ENCODE measurements around the gene GRK6.
A peak's percentile ranks its signal among the peaks of the same experiment; 100 is the strongest.

GRK6 gene

GRCh38 chr5:177472460-177473442 lies 46.3 kb downstream of the GRK6 start (continued):
- TF ChIP-seq ZNF274 (IDR thresholded peaks at IDR 0.05; ENCODE audit: low read length): no peak
- TF ChIP-seq ZNF274 (tag by site-specific recombination; IDR thresholded peaks at IDR 0.05; ENCODE audit: borderline replicate concordance): no peak
- TF ChIP-seq ZNF239 (tag by site-specific recombination; IDR thresholded peaks at IDR 0.05): no peak
- TF ChIP-seq SP2 (tag by site-specific recombination; IDR thresholded peaks at IDR 0.05): peak; percentile 35; the same call in 1 of the 2 replicates
- TF ChIP-seq PATZ1 (tag by site-specific recombination; IDR thresholded peaks at IDR 0.05): peak; percentile 93
- no peak for TF ChIP-seq ZFP69B (tag by site-specific recombination; IDR thresholded peaks at IDR 0.05)
- peak; percentile 44; the same call in 1 of the 2 replicates for TF ChIP-seq KLF8 (tag by site-specific recombination; IDR thresholded peaks at IDR 0.05)
- TF ChIP-seq PRDM6 (tag by site-specific recombination; IDR thresholded peaks at IDR 0.05): no peak
- peak; percentile 95 for TF ChIP-seq GLIS2 (tag by site-specific recombination; IDR thresholded peaks at IDR 0.05)
- TF ChIP-seq ZNF18 (tag by site-specific recombination; IDR thresholded peaks at IDR 0.05): no peak
- TF ChIP-seq GLI2 (tag by site-specific recombination; IDR thresholded peaks at IDR 0.05; ENCODE audit: borderline replicate concordance, low read depth): no peak
- no peak for TF ChIP-seq MZF1 (tag by site-specific recombination; IDR thresholded peaks at IDR 0.05; ENCODE audit: borderline replicate concordance)
- no peak for TF ChIP-seq ZNF426 (tag by site-specific recombination; IDR thresholded peaks at IDR 0.05)
- no peak for TF ChIP-seq ZBTB21 (tag by site-specific recombination; IDR thresholded peaks at IDR 0.05)
- no peak for TF ChIP-seq ZNF26 (tag by site-specific recombination; IDR thresholded peaks at IDR 0.05)
- no peak for TF ChIP-seq ZNF280C (tag by site-specific recombination; IDR thresholded peaks at IDR 0.05)
- TF ChIP-seq IKZF3 (tag by site-specific recombination; IDR thresholded peaks at IDR 0.05): no peak
- no peak for TF ChIP-seq ZNF202 (tag by site-specific recombination; IDR thresholded peaks at IDR 0.05; ENCODE audit: borderline replicate concordance)
- TF ChIP-seq SALL2 (tag by site-specific recombination; IDR thresholded peaks at IDR 0.05; ENCODE audit: borderline replicate concordance): no peak
- TF ChIP-seq CTCF (tag by site-specific recombination; IDR thresholded peaks at IDR 0.05): peak; percentile 51; the same call in 1 of the 2 replicates
- TF ChIP-seq BCL11B (tag by site-specific recombination; IDR thresholded peaks at IDR 0.05; ENCODE audit: low read depth): peak; percentile 54
- no peak for TF ChIP-seq ZNF624 (tag by site-specific recombination; IDR thresholded peaks at IDR 0.05)
- TF ChIP-seq ZBTB7A (tag by site-specific recombination; IDR thresholded peaks at IDR 0.05; ENCODE audit: low read depth): peak; percentile 57; the same call in 1 of the 2 replicates
- no peak for TF ChIP-seq ZNF223 (tag by site-specific recombination; IDR thresholded peaks at IDR 0.05)
- no peak for TF ChIP-seq PRDM1 (tag by site-specific recombination; IDR thresholded peaks at IDR 0.05)
